ENCODE measurements around the gene SLX9.

The SLX9 gene

GRCh38 chr21:45001134-45002095 is 61.6 kb downstream of the SLX9 start:
- H3K27ac Mint-ChIP-seq = no peak overlapping the region
- H3K4me3 Mint-ChIP-seq = no peak overlapping the region
- H3K36me3 Mint-ChIP-seq (ENCODE audit: low read depth) = no peaks in the 10 kb centered on the region
- H3K27me3 Mint-ChIP-seq = peaks cover 2% of the 10 kb centered on the region
- H3K9me3 Mint-ChIP-seq = peaks cover 7% of the 10 kb centered on the region
- H3K4me1 Mint-ChIP-seq (ENCODE audit: low read depth) = peaks cover 9% of the 10 kb centered on the region

- peaks cover 8% of the 10 kb centered on the region for H3K27me3 Mint-ChIP-seq
- H3K27ac Mint-ChIP-seq = no peak overlapping the region
- H3K4me3 Mint-ChIP-seq = no peak overlapping the region
- no peaks in the 10 kb centered on the region for H3K36me3 Mint-ChIP-seq (ENCODE audit: low read depth)
- peaks cover 10% of the 10 kb centered on the region for H3K9me3 Mint-ChIP-seq
- peaks cover 9% of the 10 kb centered on the region for H3K4me1 Mint-ChIP-seq (ENCODE audit: low read depth)
These were observed 62.8 kb downstream of the SLX9 start for GRCh38 chr21:45002381-45003204.

- Mint-ChIP-seq H3K4me3 (no peak overlapping the region), H3K4me1 (ENCODE audit: low read depth) (peaks cover 9% of the 10 kb centered on the region), H3K27ac (no peak overlapping the region), H3K9me3 (peaks cover 10% of the 10 kb centered on the region), H3K27me3 (peaks cover 11% of the 10 kb centered on the region), H3K36me3 (ENCODE audit: low read depth) (no peaks in the 10 kb centered on the region)
These were observed 63.7 kb downstream of the SLX9 start for GRCh38 chr21:45003331-45004058.

- H3K4me3 Mint-ChIP-seq = no peak overlapping the region
- H3K4me1 Mint-ChIP-seq (ENCODE audit: low read depth) = peaks cover 11% of the 10 kb centered on the region
- H3K27me3 Mint-ChIP-seq = peaks cover 16% of the 10 kb centered on the region
- peaks cover 10% of the 10 kb centered on the region for H3K9me3 Mint-ChIP-seq
- no peak overlapping the region for H3K27ac Mint-ChIP-seq
- H3K36me3 Mint-ChIP-seq (ENCODE audit: low read depth) = no peaks in the 10 kb centered on the region
These were observed 64.2 kb downstream of the SLX9 start for GRCh38 chr21:45004059-45004422.

- Mint-ChIP-seq H3K27me3 (peaks cover 22% of the 10 kb centered on the region), H3K27ac (peak overlapping the region; percentile 58), H3K9me3 (peaks cover 10% of the 10 kb centered on the region), H3K36me3 (ENCODE audit: low read depth) (no peaks in the 10 kb centered on the region), H3K4me1 (ENCODE audit: low read depth) (peaks cover 11% of the 10 kb centered on the region), H3K4me3 (no peak overlapping the region)
These were observed 64.8 kb downstream of the SLX9 start for GRCh38 chr21:45004481-45005247.

- H3K27ac Mint-ChIP-seq = no peak overlapping the region
- H3K27me3 Mint-ChIP-seq = peaks cover 37% of the 10 kb centered on the region
- peaks cover 11% of the 10 kb centered on the region for H3K4me1 Mint-ChIP-seq (ENCODE audit: low read depth)
- H3K4me3 Mint-ChIP-seq = no peak overlapping the region
- peaks cover 10% of the 10 kb centered on the region for H3K9me3 Mint-ChIP-seq
- no peaks in the 10 kb centered on the region for H3K36me3 Mint-ChIP-seq (ENCODE audit: low read depth)
These were observed 66.8 kb downstream of the SLX9 start for GRCh38 chr21:45006536-45007095.

- H3K9me3 Mint-ChIP-seq = peaks cover 10% of the 10 kb centered on the region
- H3K4me3 Mint-ChIP-seq = no peak overlapping the region
- H3K27ac Mint-ChIP-seq = no peak overlapping the region
- peaks cover 9% of the 10 kb centered on the region for H3K4me1 Mint-ChIP-seq (ENCODE audit: low read depth)
- H3K36me3 Mint-ChIP-seq (ENCODE audit: low read depth) = no peaks in the 10 kb centered on the region
- peaks cover 43% of the 10 kb centered on the region for H3K27me3 Mint-ChIP-seq
These were observed 69.8 kb downstream of the SLX9 start for GRCh38 chr21:45009616-45010015.

GRCh38 chr21:45010096-45010495 is 70.3 kb downstream of the SLX9 start:
- Mint-ChIP-seq H3K9me3 (peaks cover 10% of the 10 kb centered on the region), H3K4me3 (no peak overlapping the region), H3K4me1 (ENCODE audit: low read depth) (peaks cover 9% of the 10 kb centered on the region), H3K27me3 (peaks cover 46% of the 10 kb centered on the region), H3K36me3 (ENCODE audit: low read depth) (no peaks in the 10 kb centered on the region), H3K27ac (no peak overlapping the region)

- Mint-ChIP-seq H3K27ac (no peak overlapping the region), H3K36me3 (ENCODE audit: low read depth) (no peaks in the 10 kb centered on the region), H3K27me3 (peaks cover 50% of the 10 kb centered on the region), H3K4me1 (ENCODE audit: low read depth) (peaks cover 7% of the 10 kb centered on the region), H3K9me3 (peaks cover 6% of the 10 kb centered on the region), H3K4me3 (no peak overlapping the region)
These were observed 71.0 kb downstream of the SLX9 start for GRCh38 chr21:45010860-45011259.

GRCh38 chr21:45011426-45011825 is 71.6 kb downstream of the SLX9 start:
- Mint-ChIP-seq H3K4me3 (no peak overlapping the region), H3K27ac (no peak overlapping the region), H3K27me3 (peaks cover 54% of the 10 kb centered on the region), H3K36me3 (ENCODE audit: low read depth) (no peaks in the 10 kb centered on the region), H3K4me1 (ENCODE audit: low read depth) (peaks cover 7% of the 10 kb centered on the region), H3K9me3 (peaks cover 2% of the 10 kb centered on the region)

- Mint-ChIP-seq H3K9me3 (no peaks in the 10 kb centered on the region), H3K4me1 (ENCODE audit: low read depth) (peaks cover 7% of the 10 kb centered on the region), H3K4me3 (no peak overlapping the region), H3K27me3 (peaks cover 58% of the 10 kb centered on the region), H3K36me3 (ENCODE audit: low read depth) (no peaks in the 10 kb centered on the region), H3K27ac (no peak overlapping the region)
These were observed 72.3 kb downstream of the SLX9 start for GRCh38 chr21:45011911-45012661.

- H3K27me3 Mint-ChIP-seq = peaks cover 59% of the 10 kb centered on the region
- no peaks in the 10 kb centered on the region for H3K9me3 Mint-ChIP-seq
- H3K36me3 Mint-ChIP-seq (ENCODE audit: low read depth) = no peaks in the 10 kb centered on the region
These were observed 72.9 kb downstream of the SLX9 start for GRCh38 chr21:45012662-45013259.

GRCh38 chr21:45013260-45013841 is 73.5 kb downstream of the SLX9 start:
- Mint-ChIP-seq H3K27me3 (peaks cover 62% of the 10 kb centered on the region), H3K4me3 (no peak overlapping the region), H3K9me3 (no peaks in the 10 kb centered on the region), H3K4me1 (ENCODE audit: low read depth) (peaks cover 15% of the 10 kb centered on the region), H3K36me3 (ENCODE audit: low read depth) (no peaks in the 10 kb centered on the region), H3K27ac (no peak overlapping the region)

More at GRCh38 chr21:45012662-45013259, 72.9 kb downstream of the SLX9 start:
- H3K4me1 Mint-ChIP-seq (ENCODE audit: low read depth) = peaks cover 12% of the 10 kb centered on the region
- H3K4me3 Mint-ChIP-seq = no peak overlapping the region
- no peak overlapping the region for H3K27ac Mint-ChIP-seq

All from stimulated activated naive CD8-positive, alpha-beta T cell treated with anti-CD3 and anti-CD28 coated beads, Interleukin-15, Interleukin-2, amounts not matched to agents 100 ng/mL and 50 ng/mL, for 24 hours (primary cell).